Panc1 (cell line): ENCODE results near the gene UTF1. TPM values are rescaled to one million over a fixed set of nuclear protein-coding genes. Genes with fewer than 3 reads are reported as not detected.

ENCODE experiments used
- ATAC-seq: fragments of 200-7000 bp; cut with Tn5 transposase; 2 replicates; pipeline ENCODE4 v1.9.1; 2020; ENCODE audit warnings: mild to moderate bottlenecking, moderate library complexity
- BruUV-seq: library from RNA; stranded (reverse); fragments of 400-500 nt; replicated peaks from 2 replicates; lab custom pipeline; 2021; lab: Mats Ljungman, UMichigan
- CTCF ChIA-PET: fragments of 300-600 bp; sonication (Branson Sonifier 250); formaldehyde crosslinking; loops from one replicate; lab custom pipeline; 2022; ENCODE audit warnings: antibody characterized with exemption; lab: Charles Lee
- POLR2A ChIA-PET: fragments of 300-600 bp; sonication (Branson Sonifier 250); formaldehyde crosslinking; loops from one replicate; lab custom pipeline; 2022; ENCODE audit warnings: antibody characterized with exemption; lab: Charles Lee
- DNase-seq: peaks from one replicate; pipeline ENCODE4 v3.0.0-alpha.2; 2010; ENCODE audit warnings: low read depth, low spot score
- H3K27ac ChIP-seq: 2 replicates; pipeline ENCODE4 v1.5.1; 2011; ENCODE audit warnings: mild to moderate bottlenecking, low read length, inconsistent platforms
- H3K27me3 ChIP-seq: fragments of 200-500 bp; sonication (Bioruptor generic); 2 replicates; pipeline ENCODE4 v1.6.0; 2014; ENCODE audit warnings: low read length, inconsistent platforms; ENCODE audit not compliant: control insufficient read depth, insufficient read depth
- H3K36me3 ChIP-seq: fragments of 200-500 bp; sonication (Bioruptor generic); 2 replicates; pipeline ENCODE4 v1.5.1; 2014; ENCODE audit warnings: inconsistent platforms, mild to moderate bottlenecking, low read length, moderate library complexity; ENCODE audit not compliant: control insufficient read depth, insufficient read depth
- H3K4me1 ChIP-seq: 2 replicates; pipeline ENCODE4 v1.5.1; 2011; ENCODE audit warnings: inconsistent platforms, mild to moderate bottlenecking, low read length, moderate library complexity; ENCODE audit not compliant: control insufficient read depth, insufficient read depth
- H3K4me3 ChIP-seq, 2 experiments: 2 replicates each; pipeline ENCODE4 v1.5.1; 2011 to 2012; ENCODE audit warnings: low read depth in 2 of 2, low read length in 2 of 2, mild to moderate bottlenecking in 2 of 2, inconsistent platforms in 1 of 2, moderate library complexity in 1 of 2
- H3K9me3 ChIP-seq: fragments of 200-500 bp; sonication (Bioruptor generic); 2 replicates; pipeline ENCODE4 v1.5.1; 2014; ENCODE audit warnings: low read depth, mild to moderate bottlenecking, inconsistent platforms, low read length, moderate library complexity; ENCODE audit not compliant: control insufficient read depth, insufficient read depth
- CTCF ChIP-seq: fragments of 450-650 bp; IDR thresholded peaks from 2 replicates; pipeline ENCODE4 v1.5.1; 2017; ENCODE audit warnings: mild to moderate bottlenecking
- POLR2AphosphoS5 ChIP-seq: IDR thresholded peaks from 2 replicates; pipeline ENCODE4 v1.6.1; 2012; ENCODE audit warnings: mild to moderate bottlenecking, low read depth, low read length, moderate library complexity
- REST ChIP-seq, 2 experiments: IDR thresholded peaks; 2 replicates each; pipeline ENCODE4 v1.6.1; 2011 to 2012; ENCODE audit warnings: low read depth in 2 of 2, control low read depth in 1 of 2, low read length in 1 of 2, mild to moderate bottlenecking in 1 of 2, moderate library complexity in 1 of 2; ENCODE audit not compliant: insufficient read depth in 1 of 2
- SIN3A ChIP-seq: IDR thresholded peaks from 2 replicates; pipeline ENCODE4 v1.6.1; 2012; ENCODE audit warnings: low read depth, mild to moderate bottlenecking, low read length, moderate library complexity, borderline replicate concordance; ENCODE audit not compliant: insufficient read depth
- TCF7L2 ChIP-seq: IDR thresholded peaks from 2 replicates; pipeline ENCODE4 v1.6.1; 2011; ENCODE audit warnings: mild to moderate bottlenecking, low read depth, low read length, inconsistent platforms
- in situ Hi-C: cut with HindIII; loops from 2 replicates; pipeline ENCODE4 v1.10.0; 2016; ENCODE audit warnings: low sequenced_read_pairs, low pct_unique_long_range_greater_than_20kb
- intact Hi-C: fragments of 100-400 bp; cut with micrococcal nuclease; formaldehyde crosslinking; loops from one replicate; pipeline ENCODE4 v1.10.0; 2022; ENCODE audit not compliant: unreplicated experiment
- total RNA-seq: library from RNA; stranded (reverse); gene quantifications from one replicate; pipeline ENCODE4 v1.2.1, GENCODE V29; 2021; ENCODE audit not compliant: unreplicated experiment

UTF1 gene
- total RNA-seq, 1 experiment from 2014 or later = not detected

- DNase-seq (no peak), ATAC-seq (no peak)
- no peak overlapping the region for H3K4me3 ChIP-seq
- H3K9me3 ChIP-seq = no peaks in the 10 kb centered on the region
- H3K36me3 ChIP-seq = no peaks in the 10 kb centered on the region
- no TSS peak for BruUV-seq
- H3K27ac ChIP-seq = no peak overlapping the region
- H3K4me1 ChIP-seq = no peaks in the 10 kb centered on the region
- TF ChIP-seq REST (IDR thresholded peaks at IDR 0.05; ENCODE audit: insufficient read depth in 1 of 2, low read depth in 2 of 2, low read length in 1 of 2) = no peak
- TF ChIP-seq CTCF = no peak
- no peak for TF ChIP-seq POLR2AphosphoS5
- no peak for TF ChIP-seq SIN3A
- no peak for TF ChIP-seq TCF7L2
- CTCF ChIA-PET = no interaction called here
- H3K27me3 ChIP-seq = no peaks in the 10 kb centered on the region
- intact Hi-C loops (no loop called here), in situ Hi-C loops (no loop called here)
- POLR2A ChIA-PET = no interaction called here
Observed at GRCh38 chr10:133199992-133200611, 29.9 kb upstream of the UTF1 start.

GRCh38 chr10:133200621-133201031 lies 29.4 kb upstream of the UTF1 start:
- TF ChIP-seq CTCF (no peak), REST (IDR thresholded peaks at IDR 0.05; ENCODE audit: insufficient read depth in 1 of 2, low read depth in 2 of 2, low read length in 1 of 2) (no peak), POLR2AphosphoS5 (no peak), SIN3A (no peak), TCF7L2 (no peak)
- no peaks in the 10 kb centered on the region for H3K36me3 ChIP-seq
- intact Hi-C loops = no loop called here
- no peak overlapping the region for H3K27ac ChIP-seq
- CTCF ChIA-PET = no interaction called here
- in situ Hi-C loops = no loop called here
- DNase-seq (no peak), ATAC-seq (no peak)
- no peak overlapping the region for H3K4me3 ChIP-seq
- H3K9me3 ChIP-seq = no peaks in the 10 kb centered on the region
- no peaks in the 10 kb centered on the region for H3K27me3 ChIP-seq
- POLR2A ChIA-PET = no interaction called here
- BruUV-seq = no TSS peak
- no peaks in the 10 kb centered on the region for H3K4me1 ChIP-seq
